Measurements from ENCODE around the gene H2BW1. TPM values are rescaled to one million over a fixed set of nuclear protein-coding genes. Genes with fewer than 3 reads are reported as not detected.
"Not testable (repeated sequence)": the region's sequence is repeated elsewhere in the genome, so short reads cannot be mapped to it uniquely, and the experiment has no call there.

The H2BW1 gene
- total RNA-seq, 1 donor from 2014 or later = not detected

DNA sequence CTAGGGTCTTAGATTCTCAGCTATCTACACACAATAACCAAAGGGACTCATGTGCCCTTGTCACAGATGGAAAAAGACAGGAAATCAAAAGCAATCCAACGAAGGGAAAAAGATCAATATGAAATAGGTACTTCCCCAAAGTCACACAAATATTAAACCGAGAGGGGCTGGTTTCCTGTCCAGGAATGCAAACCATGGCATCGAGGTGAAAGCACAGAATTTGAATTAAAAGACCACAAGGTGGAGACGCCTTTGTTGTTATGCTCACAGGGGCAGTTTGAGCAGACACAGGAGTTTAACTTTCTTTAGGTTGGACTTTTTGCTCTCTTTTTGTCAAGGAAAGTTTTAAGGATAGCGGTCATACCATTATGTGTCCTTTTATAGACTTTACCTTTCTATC, 14.3 kb downstream of the H2BW1 start:
- no peak for DNase-seq (ENCODE audit: low spot score, unreplicated experiment)
- H3K4me3 Mint-ChIP-seq (ENCODE audit: low read depth) = no peak overlapping the region
- peaks cover 4% of the 10 kb centered on the region for H3K9me3 Mint-ChIP-seq (ENCODE audit: low read depth)
- H3K27ac Mint-ChIP-seq = no peak overlapping the region
- TF ChIP-seq, protein P1, sequence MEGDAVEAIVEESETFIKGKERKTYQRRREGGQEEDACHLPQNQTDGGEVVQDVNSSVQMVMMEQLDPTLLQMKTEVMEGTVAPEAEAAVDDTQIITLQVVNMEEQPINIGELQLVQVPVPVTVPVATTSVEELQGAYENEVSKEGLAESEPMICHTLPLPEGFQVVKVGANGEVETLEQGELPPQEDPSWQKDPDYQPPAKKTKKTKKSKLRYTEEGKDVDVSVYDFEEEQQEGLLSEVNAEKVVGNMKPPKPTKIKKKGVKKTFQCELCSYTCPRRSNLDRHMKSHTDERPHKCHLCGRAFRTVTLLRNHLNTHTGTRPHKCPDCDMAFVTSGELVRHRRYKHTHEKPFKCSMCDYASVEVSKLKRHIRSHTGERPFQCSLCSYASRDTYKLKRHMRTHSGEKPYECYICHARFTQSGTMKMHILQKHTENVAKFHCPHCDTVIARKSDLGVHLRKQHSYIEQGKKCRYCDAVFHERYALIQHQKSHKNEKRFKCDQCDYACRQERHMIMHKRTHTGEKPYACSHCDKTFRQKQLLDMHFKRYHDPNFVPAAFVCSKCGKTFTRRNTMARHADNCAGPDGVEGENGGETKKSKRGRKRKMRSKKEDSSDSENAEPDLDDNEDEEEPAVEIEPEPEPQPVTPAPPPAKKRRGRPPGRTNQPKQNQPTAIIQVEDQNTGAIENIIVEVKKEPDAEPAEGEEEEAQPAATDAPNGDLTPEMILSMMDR (IDR thresholded peaks at IDR 0.05; ENCODE audit: unreplicated experiment) = no peak
- H3K36me3 Mint-ChIP-seq (ENCODE audit: insufficient read depth) = peaks cover 2% of the 10 kb centered on the region
- peaks cover 66% of the 10 kb centered on the region for H3K27me3 Mint-ChIP-seq
- peaks cover 8% of the 10 kb centered on the region for H3K4me1 Mint-ChIP-seq (ENCODE audit: low read depth)

DNA sequence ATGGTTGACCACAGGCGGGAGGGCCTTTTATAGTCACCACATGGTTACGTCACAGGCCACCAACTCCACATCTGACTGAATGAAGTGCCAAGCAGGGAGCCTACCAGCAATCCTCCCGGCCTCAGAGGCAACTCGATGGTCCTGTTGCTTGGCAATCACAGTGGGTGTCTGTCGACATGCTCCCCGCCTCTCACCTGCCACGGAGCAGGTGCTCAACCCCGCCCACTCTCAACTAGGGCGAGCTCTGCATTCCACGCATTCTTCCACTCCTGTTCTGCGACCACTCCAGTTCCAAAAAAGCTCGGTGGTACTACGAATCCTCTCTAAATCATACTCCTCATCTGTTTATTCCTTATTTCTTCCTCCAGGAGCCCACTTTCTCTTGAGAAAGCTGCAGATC, 30.0 kb downstream of the H2BW1 start:
- not testable (repeated sequence) for H3K27ac Mint-ChIP-seq; H3K4me1 Mint-ChIP-seq (ENCODE audit: low read depth); H3K27me3 Mint-ChIP-seq; H3K9me3 Mint-ChIP-seq (ENCODE audit: low read depth); H3K4me3 Mint-ChIP-seq (ENCODE audit: low read depth); H3K36me3 Mint-ChIP-seq (ENCODE audit: insufficient read depth); DNase-seq (ENCODE audit: low spot score, unreplicated experiment)

DNA sequence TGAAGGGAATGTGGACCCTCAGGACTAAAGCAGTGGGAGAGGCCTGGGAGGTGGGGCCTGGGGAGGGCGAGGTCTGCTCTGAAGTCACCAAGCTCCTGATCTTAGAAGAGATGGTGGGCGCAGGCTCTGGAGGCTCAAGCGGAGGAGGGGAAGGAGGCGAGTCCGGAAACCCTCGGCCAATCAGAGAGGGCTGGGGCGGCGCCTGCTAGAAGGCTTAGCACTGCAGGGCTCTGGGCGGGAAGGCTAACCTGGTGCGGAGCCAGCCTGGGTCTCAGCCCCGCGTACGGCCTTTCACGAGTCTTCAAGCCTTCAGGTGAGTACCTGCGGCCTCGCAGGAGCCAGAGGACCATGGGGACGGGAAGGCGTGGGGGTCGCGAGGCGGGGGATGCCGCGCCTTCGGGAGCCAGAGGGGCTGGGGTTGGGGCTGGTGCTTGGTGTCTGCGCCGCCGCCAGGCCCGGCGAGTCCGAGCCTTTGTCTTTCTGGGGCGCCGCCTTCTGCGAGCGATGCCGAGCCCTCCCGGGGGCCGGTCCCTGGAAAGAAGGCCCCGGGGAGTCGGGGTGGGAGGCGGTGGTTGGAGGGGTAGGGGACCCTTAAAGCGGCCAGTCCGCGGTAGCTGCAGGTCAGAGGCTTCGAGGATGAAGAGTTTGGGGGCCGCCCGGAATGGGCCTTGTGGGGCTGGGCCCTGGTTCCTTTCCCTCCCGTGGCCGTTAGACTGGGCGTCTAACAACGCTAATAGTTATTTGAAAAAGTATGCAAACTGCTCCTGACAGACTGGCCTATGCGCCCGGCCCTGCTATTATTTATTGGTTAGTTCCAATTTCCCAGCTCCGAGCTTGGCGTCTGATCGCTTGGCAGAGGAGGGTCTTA, 50.9 kb downstream of the H2BW1 start, which contains the start of gene TMSB15B:
Gene TMSB15B, plus strand, starts transcription at position 217 of the 868 bp plus-strand sequence.
- not testable (repeated sequence) for H3K36me3 Mint-ChIP-seq (ENCODE audit: insufficient read depth); DNase-seq (ENCODE audit: low spot score, unreplicated experiment); H3K27ac Mint-ChIP-seq; H3K4me3 Mint-ChIP-seq (ENCODE audit: low read depth); H3K27me3 Mint-ChIP-seq; H3K9me3 Mint-ChIP-seq (ENCODE audit: low read depth); H3K4me1 Mint-ChIP-seq (ENCODE audit: low read depth)

Other genes with a start within 250 kb of the H2BW1 start
- gene PLP1, start 236.9 kb downstream of the H2BW1 start, total RNA-seq = 0.46 and 0.95 TPM in 2 replicates
- 2.4 and 2.8 TPM in 2 replicates for gene RAB9B, start 181.5 kb downstream of the H2BW1 start, total RNA-seq
- gene TMSB15B, start 51.1 kb downstream of the H2BW1 start, total RNA-seq = 20.9 and 22.2 TPM in 2 replicates
- not detected in 2 replicates for gene H2BW2, start 26.2 kb upstream of the H2BW1 start, total RNA-seq
- gene TMSB15C, start 62.5 kb upstream of the H2BW1 start, total RNA-seq = 15.5 and 17.3 TPM in 2 replicates
- gene ZCCHC18, start 98.8 kb upstream of the H2BW1 start, total RNA-seq = 5.1 and 5.9 TPM in 2 replicates
- 9.9 and 10.0 TPM in 2 replicates for gene SLC25A53, start 143.3 kb upstream of the H2BW1 start, total RNA-seq
- 23.2 TPM in 2 replicates for gene FAM199X, start 152.7 kb upstream of the H2BW1 start, total RNA-seq
- gene ESX1, start 241.2 kb upstream of the H2BW1 start, total RNA-seq = not detected in 2 replicates

Data from progenitor cell of endocrine pancreas (in vitro differentiated cells).